GM12892 (cell line): Measurements from ENCODE around the gene PCDHGA6. TPM values are rescaled to one million over a fixed set of nuclear protein-coding genes. Genes with fewer than 3 reads are reported as not detected.
"Not testable (repeated sequence)": the region's sequence is repeated elsewhere in the genome, so short reads cannot be mapped to it uniquely, and the experiment has no call there.

Experiments
- DNase-seq: peaks from one replicate; pipeline ENCODE4 v3.0.0; 2011; ENCODE audit not compliant: insufficient read length
- FAIRE-seq: peaks from 2 replicates; lab custom pipeline; 2011; peaks lifted over from hg19 to GRCh38; lab: Jason Lieb, UNC
- POLR2A ChIP-seq: IDR thresholded peaks from 2 replicates; pipeline ENCODE4 v1.6.1; 2011; ENCODE audit warnings: low read depth, low read length, control low read depth
- POLR2AphosphoS5 ChIP-seq: IDR thresholded peaks from 2 replicates; pipeline ENCODE4 v1.6.1; 2011; ENCODE audit warnings: low read depth, low read length, control low read depth
- TAF1 ChIP-seq: IDR thresholded peaks from 2 replicates; pipeline ENCODE4 v1.6.1; 2011; ENCODE audit warnings: low read depth, mild to moderate bottlenecking, control low read depth, low read length, borderline replicate concordance
- polyA plus RNA-seq: library from polyadenylated mRNA; unstranded; fragments of >200 nt; gene quantifications from one replicate; pipeline ENCODE4 v1.2.1, GENCODE V29; 2012; ENCODE audit warnings: missing spikeins, inconsistent platforms; ENCODE audit not compliant: missing spikeins

The PCDHGA6 gene
- 0.42 TPM for polyA plus RNA-seq

DNA sequence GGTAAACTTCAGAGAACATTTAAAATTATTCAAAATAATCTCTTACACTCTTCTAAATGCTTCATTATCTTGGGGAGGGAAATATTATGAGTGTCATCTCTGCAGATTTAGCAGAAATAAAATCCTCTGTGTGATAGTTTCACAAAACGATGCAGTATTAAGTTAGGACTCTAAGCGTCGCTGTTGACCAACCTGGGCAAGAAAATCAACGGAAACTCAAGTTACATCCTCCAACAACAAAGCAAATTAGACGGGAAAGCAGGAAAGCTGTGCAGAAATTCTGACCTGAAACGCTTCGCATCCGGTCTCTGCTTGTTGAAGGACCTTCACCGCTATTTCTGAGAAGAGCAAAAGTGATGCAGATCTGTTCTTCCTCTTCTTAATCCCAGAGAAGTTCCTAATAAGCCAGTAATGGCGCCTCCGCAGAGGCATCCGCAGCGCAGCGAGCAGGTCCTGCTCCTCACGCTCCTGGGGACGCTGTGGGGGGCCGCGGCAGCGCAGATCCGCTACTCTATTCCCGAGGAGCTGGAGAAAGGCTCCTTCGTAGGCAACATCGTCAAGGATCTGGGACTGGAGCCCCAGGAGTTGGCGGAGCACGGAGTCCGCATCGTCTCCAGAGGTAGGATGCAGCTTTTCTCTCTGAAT is at the start of gene PCDHGA6:
PCDHGA6 (plus strand) TSS at position 219 of the 645 bp plus-strand sequence; CDS start at position 412, 193 bp downstream.
- no peak for DNase-seq
- TF ChIP-seq POLR2AphosphoS5 = no peak
- no peak for FAIRE-seq

DNA sequence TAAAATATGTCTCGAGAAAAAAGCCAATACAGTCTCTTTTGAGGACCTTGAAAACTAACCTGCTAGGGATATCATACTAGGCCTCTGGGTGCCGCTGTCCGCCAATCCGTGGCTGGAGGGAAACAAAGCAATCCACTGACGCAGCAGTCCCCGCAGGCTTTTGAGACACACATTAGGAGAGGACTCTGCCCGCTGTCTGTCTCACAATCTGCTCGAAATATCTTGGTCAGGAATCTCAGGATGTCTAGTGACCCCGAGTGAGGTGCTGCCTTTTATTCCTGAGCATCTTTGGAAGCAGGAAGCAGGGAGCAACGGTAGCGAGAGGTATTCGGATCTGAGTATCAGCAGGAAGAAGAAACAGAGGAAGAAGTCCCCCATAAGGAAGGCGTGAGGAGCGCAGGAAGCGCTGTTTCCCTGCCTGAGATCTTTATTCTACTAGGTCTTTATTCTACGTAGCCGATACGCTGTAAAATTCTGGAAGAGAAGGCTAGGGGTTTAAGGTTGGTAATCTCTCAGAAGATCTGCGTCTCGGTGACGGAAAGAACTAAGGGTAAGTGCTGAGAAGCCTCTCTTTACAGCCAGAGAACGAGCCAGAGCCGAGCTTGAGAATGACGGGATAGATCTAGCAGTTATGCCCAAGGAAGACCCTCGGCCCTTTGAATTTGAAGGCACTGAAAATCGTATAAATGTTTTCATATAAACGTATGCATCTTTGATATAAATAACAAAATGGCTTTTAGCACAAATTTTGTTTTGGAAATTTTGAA is 47.4 kb upstream of the PCDHGA6 start:
- DNase-seq (no peak), FAIRE-seq (peak; percentile 66)
- TF ChIP-seq POLR2AphosphoS5 (no peak), POLR2A (peak; percentile 30; the same call in 1 of the 2 replicates), TAF1 (no peak)

DNA sequence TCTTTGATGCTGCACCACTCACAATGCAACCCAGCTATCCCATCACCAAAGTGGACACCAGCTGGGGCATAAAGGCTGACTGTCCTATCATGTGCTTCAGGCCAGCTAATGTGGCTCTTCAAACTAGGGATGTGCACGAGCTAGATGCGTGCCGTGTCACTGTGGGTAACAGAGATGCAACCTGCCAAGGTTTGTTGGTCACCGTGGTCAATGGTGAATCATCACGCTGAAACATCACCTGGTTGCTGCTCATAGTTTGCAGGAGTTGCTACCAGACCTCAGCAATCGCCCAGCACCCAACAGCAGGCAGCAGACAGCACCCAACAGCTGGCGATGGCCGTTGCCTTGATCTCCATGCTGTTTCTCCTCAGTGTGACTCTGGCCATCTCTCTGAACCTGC is 45.5 kb upstream of the PCDHGA6 start:
- TF ChIP-seq TAF1 = no peak
- no peak for TF ChIP-seq POLR2AphosphoS5
- TF ChIP-seq POLR2A = no peak
- FAIRE-seq (no peak), DNase-seq (no peak)

DNA sequence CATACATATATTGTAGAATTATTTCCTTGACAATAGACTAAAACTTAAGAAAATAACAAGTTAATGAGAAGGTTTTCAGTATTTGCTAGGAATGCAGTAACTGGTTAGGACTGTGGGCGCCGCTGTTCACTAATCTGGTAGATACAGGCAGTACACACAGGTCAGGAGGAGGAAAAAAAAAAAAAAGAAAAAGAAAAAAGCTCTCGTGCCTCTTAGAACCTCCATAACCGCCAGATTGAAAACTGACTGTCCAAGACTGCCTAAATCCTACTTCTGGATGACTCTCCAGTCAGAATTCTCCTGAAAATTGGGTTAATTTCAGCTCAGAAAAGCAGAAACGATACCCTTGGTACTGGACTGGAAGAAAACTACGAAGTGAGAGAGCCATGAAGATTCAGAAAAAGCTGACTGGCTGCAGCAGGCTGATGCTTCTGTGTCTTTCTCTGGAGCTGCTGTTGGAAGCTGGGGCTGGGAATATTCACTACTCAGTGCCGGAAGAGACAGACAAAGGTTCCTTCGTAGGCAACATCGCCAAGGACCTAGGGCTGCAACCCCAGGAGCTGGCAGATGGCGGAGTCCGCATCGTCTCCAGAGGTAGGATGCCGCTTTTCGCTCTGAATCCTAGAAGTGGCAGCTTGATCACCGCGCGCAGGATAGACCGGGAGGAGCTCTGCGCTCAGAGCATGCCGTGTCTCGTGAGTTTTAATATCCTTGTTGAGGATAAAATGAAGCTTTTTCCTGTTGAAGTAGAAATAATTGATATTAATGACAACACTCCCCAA is 43.2 kb upstream of the PCDHGA6 start, which contains the start of gene PCDHGA1:
PCDHGA1 (plus strand) TSS at position 216 of the 782 bp plus-strand sequence.
- FAIRE-seq (no peak), DNase-seq (no peak)
- no peak for TF ChIP-seq POLR2A
- no peak for TF ChIP-seq TAF1
- no peak for TF ChIP-seq POLR2AphosphoS5

DNA sequence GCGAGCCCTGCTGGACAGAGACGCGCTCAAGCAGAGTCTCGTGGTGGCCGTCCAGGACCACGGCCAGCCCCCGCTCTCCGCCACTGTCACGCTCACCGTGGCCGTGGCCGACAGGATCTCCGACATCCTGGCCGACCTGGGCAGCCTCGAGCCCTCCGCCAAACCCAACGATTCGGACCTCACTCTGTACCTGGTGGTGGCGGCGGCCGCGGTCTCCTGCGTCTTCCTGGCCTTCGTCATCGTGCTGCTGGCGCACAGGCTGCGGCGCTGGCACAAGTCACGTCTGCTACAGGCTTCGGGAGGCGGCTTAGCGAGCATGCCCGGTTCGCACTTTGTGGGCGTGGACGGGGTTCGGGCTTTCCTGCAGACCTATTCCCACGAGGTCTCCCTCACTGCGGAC is 41.1 kb upstream of the PCDHGA6 start:
- not testable (repeated sequence) for FAIRE-seq, DNase-seq

DNA sequence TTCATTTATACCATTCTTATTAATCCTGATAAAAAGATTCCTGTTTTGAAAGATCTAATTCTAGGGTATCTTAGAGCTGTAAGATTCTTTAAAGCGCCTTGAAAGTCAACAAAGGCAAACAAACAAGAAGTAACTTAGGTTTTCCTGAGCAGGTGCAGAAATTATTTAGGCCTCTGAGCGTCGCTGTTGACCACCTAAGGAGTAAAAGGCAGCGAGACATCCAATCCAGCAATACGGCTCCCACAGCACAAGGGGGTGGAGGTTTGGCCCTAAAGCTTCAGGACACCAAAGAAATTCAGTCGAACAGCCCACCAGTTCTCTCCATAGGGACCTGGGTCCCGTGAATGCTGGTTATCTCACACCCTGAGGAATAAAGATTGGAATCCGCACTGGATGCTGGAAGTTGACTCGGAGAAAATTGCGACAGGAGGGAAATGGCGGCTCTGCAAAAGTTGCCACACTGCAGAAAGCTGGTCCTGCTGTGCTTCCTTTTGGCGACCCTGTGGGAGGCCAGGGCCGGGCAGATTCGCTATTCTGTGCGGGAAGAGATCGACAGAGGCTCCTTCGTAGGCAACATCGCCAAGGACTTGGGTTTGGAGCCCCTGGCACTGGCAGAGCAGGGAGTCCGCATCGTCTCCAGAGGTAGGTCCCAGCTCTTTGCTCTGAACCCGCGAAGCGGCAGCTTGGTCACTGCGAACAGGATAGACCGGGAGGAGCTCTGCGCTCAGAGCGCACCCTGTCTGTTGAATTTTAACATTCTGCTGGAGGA is 35.0 kb upstream of the PCDHGA6 start, which contains the start of gene PCDHGA2:
PCDHGA2 (plus strand) TSS at position 223 of the 769 bp plus-strand sequence.
- TF ChIP-seq POLR2AphosphoS5 (no peak), TAF1 (no peak), POLR2A (no peak)
- no peak for DNase-seq
- no peak for FAIRE-seq

DNA sequence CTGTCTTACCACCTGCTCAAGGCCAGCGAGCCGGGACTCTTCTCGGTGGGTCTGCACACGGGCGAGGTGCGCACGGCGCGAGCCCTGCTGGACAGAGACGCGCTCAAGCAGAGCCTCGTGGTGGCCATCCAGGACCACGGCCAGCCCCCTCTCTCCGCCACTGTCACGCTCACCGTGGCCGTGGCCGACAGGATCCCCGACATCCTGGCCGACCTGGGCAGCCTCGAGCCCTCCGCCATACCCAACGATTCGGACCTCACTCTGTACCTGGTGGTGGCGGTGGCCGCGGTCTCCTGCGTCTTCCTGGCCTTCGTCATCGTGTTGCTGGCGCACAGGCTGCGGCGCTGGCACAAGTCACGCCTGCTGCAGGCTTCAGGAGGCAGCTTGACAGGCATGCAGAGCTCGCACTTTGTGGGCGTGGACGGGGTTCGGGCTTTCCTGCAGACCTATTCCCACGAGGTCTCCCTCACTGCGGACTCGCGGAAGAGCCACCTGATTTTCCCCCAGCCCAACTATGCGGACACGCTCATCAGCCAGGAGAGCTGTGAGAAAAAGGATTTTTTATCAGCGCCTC is 32.8 kb upstream of the PCDHGA6 start:
- not testable (repeated sequence) for DNase-seq, FAIRE-seq

DNA sequence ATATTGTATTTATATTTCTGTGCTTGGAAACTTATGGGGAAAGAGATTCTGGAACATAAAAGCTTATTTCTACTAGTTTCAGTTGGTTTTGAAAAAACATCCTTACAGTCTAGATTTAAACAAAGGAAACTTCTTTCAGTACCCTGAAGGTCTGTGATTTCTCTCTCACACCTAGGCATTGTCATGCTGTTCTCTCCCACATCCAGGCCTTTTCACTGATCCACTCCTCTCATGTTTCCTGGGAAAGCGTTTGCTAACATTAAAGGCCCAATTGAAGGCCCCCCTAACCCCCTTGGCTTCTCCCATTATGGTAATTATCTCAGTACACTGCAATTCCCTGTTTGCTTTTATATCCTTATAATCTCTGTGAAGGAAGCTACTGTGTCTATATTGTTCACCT is 30.9 kb upstream of the PCDHGA6 start:
- DNase-seq (no peak), FAIRE-seq (no peak)
- no peak for TF ChIP-seq POLR2AphosphoS5
- no peak for TF ChIP-seq POLR2A
- TF ChIP-seq TAF1 = no peak

DNA sequence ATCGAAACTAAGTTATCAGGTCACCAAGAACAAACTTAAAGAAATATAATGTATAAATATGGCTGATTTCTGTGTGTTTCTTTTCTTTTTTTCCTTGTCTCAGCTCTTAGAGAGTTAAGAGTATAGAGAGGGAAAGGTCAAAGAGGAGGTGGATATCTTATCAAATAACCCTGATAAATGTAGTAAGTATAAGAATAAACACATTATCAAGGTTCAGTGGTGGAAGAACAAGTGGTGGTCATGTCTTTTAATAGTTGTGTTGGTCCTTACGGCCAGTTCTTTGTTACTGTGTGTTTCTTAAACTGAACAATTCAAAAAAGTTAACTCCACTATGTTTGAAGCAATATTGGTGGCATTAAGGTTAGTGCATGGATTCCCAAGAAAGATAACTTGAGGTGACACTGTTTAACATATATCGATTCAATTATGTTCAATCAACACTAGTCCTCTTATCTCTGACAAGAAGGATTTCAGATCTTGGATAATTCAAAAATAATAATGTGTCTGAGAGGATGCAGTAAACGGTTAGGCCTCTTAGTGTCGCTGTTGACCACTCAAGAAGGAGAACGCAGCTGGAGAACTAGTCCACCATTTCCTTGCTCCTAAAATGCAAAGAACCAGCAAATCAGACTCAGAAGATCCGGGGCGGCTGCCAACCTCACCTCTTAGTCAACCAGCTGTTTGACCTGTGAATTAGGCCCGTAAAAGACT is 30.3 kb upstream of the PCDHGA6 start, which contains the start of gene PCDHGA3:
PCDHGA3 (plus strand) TSS at position 588 of the 711 bp plus-strand sequence. CDS start 205 bp downstream, outside the sequence.
- DNase-seq (no peak), FAIRE-seq (no peak)
- TF ChIP-seq POLR2AphosphoS5 (no peak), TAF1 (no peak), POLR2A (no peak)

DNA sequence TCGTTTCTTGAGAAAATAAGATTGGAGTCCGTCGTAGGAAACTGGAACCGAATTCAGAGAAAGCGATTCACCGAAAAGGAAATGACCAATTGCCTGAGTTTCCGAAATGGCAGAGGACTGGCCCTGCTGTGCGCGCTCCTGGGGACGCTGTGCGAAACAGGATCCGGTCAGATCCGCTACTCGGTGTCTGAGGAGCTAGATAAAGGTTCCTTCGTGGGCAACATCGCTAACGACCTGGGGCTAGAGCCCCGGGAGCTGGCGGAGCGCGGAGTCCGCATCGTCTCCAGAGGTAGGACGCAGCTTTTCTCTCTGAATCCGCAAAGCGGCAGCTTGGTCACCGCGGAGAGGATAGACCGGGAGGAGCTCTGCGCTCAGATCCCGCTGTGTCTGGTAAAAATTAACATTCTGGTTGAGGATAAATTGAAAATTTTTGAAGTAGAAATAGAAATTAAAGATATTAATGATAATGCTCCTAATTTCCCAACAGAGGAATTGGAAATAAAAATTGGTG is 29.7 kb upstream of the PCDHGA6 start:
- TF ChIP-seq POLR2AphosphoS5 (no peak), TAF1 (no peak), POLR2A (no peak)
- FAIRE-seq = no peak
- DNase-seq = no peak

DNA sequence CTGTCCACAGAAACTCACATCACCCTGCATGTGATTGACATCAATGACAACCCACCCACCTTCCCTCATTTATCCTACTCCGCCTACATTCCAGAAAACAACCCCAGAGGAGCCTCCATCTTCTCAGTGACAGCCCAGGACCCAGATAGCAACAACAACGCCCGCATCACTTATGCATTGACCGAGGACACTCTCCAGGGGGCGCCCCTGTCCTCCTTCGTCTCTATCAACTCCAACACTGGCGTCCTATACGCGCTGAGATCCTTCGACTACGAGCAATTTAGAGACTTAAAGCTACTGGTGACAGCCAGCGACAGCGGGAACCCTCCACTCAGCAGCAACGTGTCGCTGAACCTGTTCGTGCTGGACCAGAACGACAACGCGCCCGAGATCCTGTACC is 28.4 kb upstream of the PCDHGA6 start:
- DNase-seq (no peak), FAIRE-seq (no peak)

DNA sequence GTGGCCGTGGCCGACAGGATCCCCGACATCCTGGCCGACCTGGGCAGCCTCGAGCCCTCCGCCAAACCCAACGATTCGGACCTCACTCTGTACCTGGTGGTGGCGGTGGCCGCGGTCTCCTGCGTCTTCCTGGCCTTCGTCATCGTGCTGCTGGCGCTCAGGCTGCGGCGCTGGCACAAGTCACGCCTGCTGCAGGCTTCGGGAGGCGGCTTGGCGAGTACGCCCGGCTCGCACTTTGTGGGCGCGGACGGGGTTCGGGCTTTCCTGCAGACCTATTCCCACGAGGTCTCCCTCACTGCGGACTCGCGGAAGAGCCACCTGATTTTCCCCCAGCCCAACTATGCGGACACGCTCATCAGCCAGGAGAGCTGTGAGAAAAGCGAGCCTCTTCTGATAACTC is 27.7 kb upstream of the PCDHGA6 start:
- not testable (repeated sequence) for DNase-seq, FAIRE-seq

More for the DNA sequence above, 28.4 kb upstream of the PCDHGA6 start:
- no peak for TF ChIP-seq POLR2A
- no peak for TF ChIP-seq TAF1
